Colonic mucosa (tissue), 4 donors: ENCODE measurements around the gene HAT1. TPM values are rescaled to one million over a fixed set of nuclear protein-coding genes. Genes with fewer than 3 reads are reported as not detected.

Experiments used
- DNase-seq: peaks from one replicate; pipeline ENCODE4 v3.0.0-alpha.2; 2020
- H3K27ac ChIP-seq: fragments of 200-600 bp; one replicate; pipeline ENCODE4 v1.8.0; 2021
- H3K27me3 ChIP-seq: fragments of 200-600 bp; one replicate; pipeline ENCODE4 v1.8.0; 2021
- H3K36me3 ChIP-seq: fragments of 200-600 bp; one replicate; pipeline ENCODE4 v1.8.0; 2021
- H3K4me1 ChIP-seq: fragments of 200-600 bp; one replicate; pipeline ENCODE4 v1.8.0; 2021; ENCODE audit warnings: mild to moderate bottlenecking
- H3K4me3 ChIP-seq: fragments of 200-600 bp; one replicate; pipeline ENCODE4 v1.8.0; 2021
- H3K9ac ChIP-seq, 2 donors: one replicate each; pipeline ENCODE4 v1.7.0; 2013; ENCODE audit warnings: control low read depth in 2 of 2, low read depth in 2 of 2, low read length in 2 of 2
- H3K9me3 ChIP-seq: fragments of 200-600 bp; one replicate; pipeline ENCODE4 v1.8.0; 2021
- intact Hi-C: fragments of 100-400 bp; cut with DNase I; formaldehyde crosslinking; loops from one replicate; pipeline ENCODE4 v1.14.1; 2022
- total RNA-seq, 2 donors: library from RNA; stranded (reverse); fragmentation: NEBNext Ultra II Directional in 1 of 2; extraction: Animal tissue kit (Norgen Biotek cat#: 25700) in 1 of 2; gene quantifications; one replicate each; pipeline ENCODE4 v1.2.1, GENCODE V29; 2021
- TF ChIP-seq, protein P1 (sequence below): fragments of 200-600 bp; IDR thresholded peaks from one replicate; pipeline ENCODE4 v1.8.0; 2022; ENCODE audit warnings: antibody characterized with exemption, mild to moderate bottlenecking
- donor health status: healthy.
- donor health status: DM: no; HTN: no; CAD: no.
- donor health status: DM: no; HTN: no; CAD: no.

HAT1 gene
- total RNA-seq, 2 donors from 2014 or later, result 31.8 to 50.7 TPM

GRCh38 chr2:171952748-171953147, 30.5 kb downstream of the HAT1 start:
- Histone ChIP-seq H3K27ac (no peak overlapping the region), H3K4me1 (no peaks in the 10 kb centered on the region), H3K4me3 (no peak overlapping the region), H3K27me3 (no peaks in the 10 kb centered on the region), H3K9me3 (no peaks in the 10 kb centered on the region), H3K9ac (no peak overlapping the region), H3K36me3 (no peaks in the 10 kb centered on the region)
- no peak for DNase-seq
- intact Hi-C loops, result no loop called here
- TF ChIP-seq, protein P1, sequence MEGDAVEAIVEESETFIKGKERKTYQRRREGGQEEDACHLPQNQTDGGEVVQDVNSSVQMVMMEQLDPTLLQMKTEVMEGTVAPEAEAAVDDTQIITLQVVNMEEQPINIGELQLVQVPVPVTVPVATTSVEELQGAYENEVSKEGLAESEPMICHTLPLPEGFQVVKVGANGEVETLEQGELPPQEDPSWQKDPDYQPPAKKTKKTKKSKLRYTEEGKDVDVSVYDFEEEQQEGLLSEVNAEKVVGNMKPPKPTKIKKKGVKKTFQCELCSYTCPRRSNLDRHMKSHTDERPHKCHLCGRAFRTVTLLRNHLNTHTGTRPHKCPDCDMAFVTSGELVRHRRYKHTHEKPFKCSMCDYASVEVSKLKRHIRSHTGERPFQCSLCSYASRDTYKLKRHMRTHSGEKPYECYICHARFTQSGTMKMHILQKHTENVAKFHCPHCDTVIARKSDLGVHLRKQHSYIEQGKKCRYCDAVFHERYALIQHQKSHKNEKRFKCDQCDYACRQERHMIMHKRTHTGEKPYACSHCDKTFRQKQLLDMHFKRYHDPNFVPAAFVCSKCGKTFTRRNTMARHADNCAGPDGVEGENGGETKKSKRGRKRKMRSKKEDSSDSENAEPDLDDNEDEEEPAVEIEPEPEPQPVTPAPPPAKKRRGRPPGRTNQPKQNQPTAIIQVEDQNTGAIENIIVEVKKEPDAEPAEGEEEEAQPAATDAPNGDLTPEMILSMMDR, result no peak

DNA sequence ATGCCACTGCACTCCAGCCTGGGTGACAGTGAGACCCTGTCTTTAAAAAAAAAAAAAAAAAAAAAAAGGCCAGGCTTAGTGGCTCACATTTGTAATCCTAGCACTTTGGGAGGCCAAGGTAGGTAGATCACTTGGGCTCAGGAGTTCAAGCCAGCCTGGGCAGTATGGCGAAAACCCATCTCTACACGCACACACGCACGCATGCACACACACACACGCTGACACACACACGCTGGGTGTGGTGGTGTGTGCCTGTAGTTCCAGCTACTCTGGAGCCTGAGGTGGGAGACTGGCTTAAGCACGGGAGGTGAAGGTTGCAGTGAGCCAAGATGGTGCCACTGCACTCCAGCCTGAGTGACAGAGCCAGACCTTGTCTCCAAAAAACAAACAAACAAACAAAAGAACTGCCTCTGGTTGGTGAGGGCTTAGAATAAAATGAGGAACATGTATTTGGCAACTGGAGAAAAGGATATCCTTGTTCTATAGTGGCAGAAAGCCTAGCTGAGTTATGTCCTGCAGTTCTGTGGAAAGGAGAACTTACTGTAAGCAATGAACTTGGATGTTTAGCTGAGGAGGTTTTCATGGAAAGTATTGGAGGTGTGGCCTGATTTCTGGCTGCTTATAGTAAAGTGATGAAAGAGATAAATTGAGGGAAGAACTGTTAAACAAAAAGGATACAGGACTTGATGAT, 34.0 kb downstream of the HAT1 start:
- H3K27ac ChIP-seq, result no peak overlapping the region
- H3K27me3 ChIP-seq, result no peaks in the 10 kb centered on the region
- TF ChIP-seq, protein P1, result no peak
- no peak overlapping the region for H3K9ac ChIP-seq
- H3K36me3 ChIP-seq, result no peaks in the 10 kb centered on the region
- DNase-seq, result no peak
- no peak overlapping the region for H3K4me3 ChIP-seq
- no peaks in the 10 kb centered on the region for H3K9me3 ChIP-seq
- H3K4me1 ChIP-seq, result no peaks in the 10 kb centered on the region
- intact Hi-C loops, result no loop called here

DNA sequence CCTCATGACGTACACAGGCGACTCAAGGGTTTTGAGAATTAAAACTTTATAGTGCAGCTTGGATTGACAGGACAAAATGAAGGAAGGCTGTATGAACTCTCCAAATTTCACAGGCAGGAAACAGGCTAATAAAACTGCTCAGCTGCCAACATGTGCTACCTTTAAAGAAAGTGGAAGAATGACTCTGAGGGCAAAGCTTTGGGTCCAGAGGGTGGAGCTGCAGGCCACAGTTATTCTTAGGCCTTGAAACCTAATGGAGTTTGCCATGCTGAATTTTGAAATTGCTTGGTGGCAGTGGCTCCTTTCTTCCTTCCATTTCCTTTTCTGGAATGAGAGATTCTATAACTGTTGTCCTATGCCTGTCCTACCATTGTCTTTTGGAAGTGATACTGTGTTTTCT, 34.8 kb downstream of the HAT1 start:
- Histone ChIP-seq H3K27ac (no peak overlapping the region), H3K9ac (no peak overlapping the region), H3K36me3 (no peaks in the 10 kb centered on the region), H3K4me3 (no peak overlapping the region), H3K4me1 (no peaks in the 10 kb centered on the region), H3K27me3 (no peaks in the 10 kb centered on the region), H3K9me3 (no peaks in the 10 kb centered on the region)
- no peak for DNase-seq
- TF ChIP-seq, protein P1, result no peak
- intact Hi-C loops, result no loop called here

DNA sequence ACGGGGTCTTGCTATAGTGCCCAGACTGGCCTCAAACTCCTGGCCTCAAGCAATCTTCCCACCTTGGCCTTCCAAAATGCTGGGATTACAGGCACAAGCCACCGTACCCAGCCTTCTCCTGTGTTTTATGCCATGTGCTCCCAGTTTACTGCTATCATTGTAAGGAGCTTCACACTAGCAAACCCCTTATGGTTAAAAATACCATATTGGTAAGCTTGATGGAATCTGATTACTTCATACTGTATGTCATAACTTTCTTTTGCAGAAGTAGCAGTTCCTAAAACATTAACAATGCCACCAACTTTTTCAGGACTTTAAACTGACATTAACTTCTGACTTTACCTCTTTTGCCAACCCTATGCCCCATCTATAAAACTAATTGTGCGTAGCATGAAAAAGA, 36.2 kb downstream of the HAT1 start:
- no peaks in the 10 kb centered on the region for H3K27me3 ChIP-seq
- no peak overlapping the region for H3K9ac ChIP-seq
- intact Hi-C loops, result no loop called here
- no peaks in the 10 kb centered on the region for H3K9me3 ChIP-seq
- DNase-seq, result no peak
- no peaks in the 10 kb centered on the region for H3K36me3 ChIP-seq
- no peaks in the 10 kb centered on the region for H3K4me1 ChIP-seq
- H3K4me3 ChIP-seq, result no peak overlapping the region
- no peak overlapping the region for H3K27ac ChIP-seq
- TF ChIP-seq, protein P1, result no peak

- intact Hi-C loops, result no loop called here
- no peak for DNase-seq
- Histone ChIP-seq H3K27me3 (no peaks in the 10 kb centered on the region), H3K36me3 (no peaks in the 10 kb centered on the region), H3K4me1 (no peaks in the 10 kb centered on the region), H3K4me3 (no peak overlapping the region), H3K9ac (no peak overlapping the region), H3K9me3 (no peaks in the 10 kb centered on the region), H3K27ac (no peak overlapping the region)
- TF ChIP-seq, protein P1, result no peak
Observed at GRCh38 chr2:171959998-171960397, 37.7 kb downstream of the HAT1 start.
